ENCODE measurements around the gene RAC2.

RAC2 gene

DNA sequence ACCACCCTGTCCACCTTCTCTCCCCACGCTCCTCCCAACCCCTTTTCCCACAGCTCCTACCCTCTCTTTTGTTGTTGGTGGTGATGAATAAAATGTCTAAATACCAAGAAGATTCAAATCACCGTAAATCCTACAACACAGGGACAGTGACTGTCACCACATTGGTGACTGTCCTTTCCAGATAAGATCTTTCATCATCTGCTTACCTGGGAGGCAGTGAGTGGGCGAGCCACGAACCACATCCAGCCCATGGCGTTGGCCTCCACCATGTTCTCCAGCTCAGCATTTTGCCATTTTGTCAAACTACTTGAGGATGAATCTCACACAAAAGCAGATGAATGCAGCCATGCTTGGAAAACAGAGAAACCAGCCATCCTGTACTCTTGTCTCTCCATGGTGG lies 31.6 kb upstream of the RAC2 start:
- DNase-seq (ENCODE audit: low spot score), result no peak

DNA sequence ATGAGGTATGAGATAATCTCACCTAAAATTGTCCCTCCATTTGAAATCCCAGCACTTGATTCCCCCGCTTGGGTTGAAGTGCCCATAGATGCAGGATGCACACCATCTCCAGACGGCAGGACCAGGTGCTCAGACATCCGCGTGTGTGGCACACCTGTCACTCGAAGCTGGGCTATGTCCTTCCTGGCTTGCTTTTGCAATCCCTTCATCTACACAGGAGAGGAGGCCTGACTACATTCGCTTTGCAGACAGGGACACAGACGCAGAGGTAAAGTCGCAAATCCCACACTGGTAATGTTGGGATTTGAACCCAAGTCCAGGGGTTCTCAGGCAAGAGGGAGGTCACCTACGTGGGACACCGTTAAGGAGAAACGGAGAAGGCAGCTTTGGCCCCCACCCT lies 31.1 kb upstream of the RAC2 start:
- DNase-seq (ENCODE audit: low spot score), result no peak

DNA sequence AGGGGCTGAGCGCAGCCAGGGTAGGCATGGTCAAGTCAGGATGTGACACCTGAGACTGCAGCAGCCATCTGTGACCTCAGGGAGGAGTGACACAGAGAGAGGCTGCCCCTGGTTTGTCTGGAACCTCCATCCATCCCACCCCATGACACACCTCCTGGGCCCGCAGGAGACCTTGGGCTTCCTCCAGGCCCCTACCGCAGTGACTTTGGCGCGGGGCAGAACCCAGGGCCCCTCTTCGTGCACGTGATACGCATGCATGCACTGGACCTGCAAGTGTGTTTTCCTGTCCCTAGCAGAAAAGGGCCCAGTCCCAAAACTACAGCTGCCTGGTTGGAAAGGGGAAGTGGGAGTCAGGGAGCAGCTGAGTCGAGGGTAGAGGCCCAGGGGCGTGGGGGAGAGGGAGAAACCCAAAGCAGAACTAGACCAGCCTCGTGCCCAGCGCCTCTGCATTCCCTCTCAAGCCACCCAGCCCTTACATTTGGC lies 30.4 kb upstream of the RAC2 start:
- DNase-seq (ENCODE audit: low spot score), result no peak

DNA sequence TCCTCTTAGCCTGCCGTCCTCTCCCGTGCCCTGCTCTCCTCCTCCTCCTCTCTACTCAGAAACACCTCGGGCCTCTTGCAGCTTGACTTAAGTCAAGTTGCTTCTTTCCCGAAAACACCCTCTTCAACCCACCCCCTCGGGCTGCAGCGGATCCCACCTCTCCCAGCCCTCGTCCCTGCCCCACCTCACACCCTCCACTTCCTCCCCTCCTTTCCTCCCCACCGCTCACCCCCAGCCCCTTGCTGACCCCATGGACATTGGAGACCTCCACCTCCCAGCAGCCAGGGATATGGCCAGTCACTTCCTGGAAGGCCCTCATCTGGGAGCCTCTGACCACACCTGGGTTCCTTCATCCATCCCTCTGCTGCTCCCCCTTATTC lies 29.8 kb upstream of the RAC2 start:
- no peak for DNase-seq (ENCODE audit: low spot score)

DNA sequence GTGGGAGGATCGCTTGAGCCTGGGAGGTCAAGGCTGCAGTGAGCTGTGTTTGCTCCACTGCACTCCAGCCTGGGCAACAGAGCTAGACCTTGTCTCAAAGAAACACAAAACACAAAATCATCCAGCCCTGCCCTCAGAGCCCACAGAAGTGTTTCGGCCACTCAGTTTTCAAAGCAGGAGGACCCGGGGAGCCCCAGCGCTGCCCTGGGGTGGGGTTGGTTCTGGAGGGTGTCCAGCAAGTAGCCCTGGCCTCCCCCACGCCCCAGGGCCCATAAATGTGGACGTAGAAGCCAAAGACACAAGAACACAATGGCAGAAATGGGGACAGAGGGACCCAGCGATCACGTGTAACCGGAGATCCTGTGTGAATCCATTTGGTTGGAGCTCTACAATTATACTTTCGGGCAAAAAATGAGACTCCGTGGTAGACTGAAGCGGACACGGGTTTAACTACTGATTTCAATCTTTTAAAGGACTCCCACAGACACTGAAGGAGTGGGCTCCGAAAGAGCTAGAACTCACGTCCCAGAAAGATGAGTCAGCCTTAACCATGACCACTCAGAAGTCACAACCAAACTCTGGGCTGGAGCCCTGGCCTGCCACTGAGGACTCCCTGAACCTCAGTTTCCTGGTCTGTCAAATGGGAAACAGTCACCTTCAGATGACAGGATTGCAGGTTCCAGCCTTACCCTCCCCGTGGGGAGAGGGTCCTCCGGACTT lies 29.2 kb upstream of the RAC2 start:
- DNase-seq (ENCODE audit: low spot score), result no peak

DNA sequence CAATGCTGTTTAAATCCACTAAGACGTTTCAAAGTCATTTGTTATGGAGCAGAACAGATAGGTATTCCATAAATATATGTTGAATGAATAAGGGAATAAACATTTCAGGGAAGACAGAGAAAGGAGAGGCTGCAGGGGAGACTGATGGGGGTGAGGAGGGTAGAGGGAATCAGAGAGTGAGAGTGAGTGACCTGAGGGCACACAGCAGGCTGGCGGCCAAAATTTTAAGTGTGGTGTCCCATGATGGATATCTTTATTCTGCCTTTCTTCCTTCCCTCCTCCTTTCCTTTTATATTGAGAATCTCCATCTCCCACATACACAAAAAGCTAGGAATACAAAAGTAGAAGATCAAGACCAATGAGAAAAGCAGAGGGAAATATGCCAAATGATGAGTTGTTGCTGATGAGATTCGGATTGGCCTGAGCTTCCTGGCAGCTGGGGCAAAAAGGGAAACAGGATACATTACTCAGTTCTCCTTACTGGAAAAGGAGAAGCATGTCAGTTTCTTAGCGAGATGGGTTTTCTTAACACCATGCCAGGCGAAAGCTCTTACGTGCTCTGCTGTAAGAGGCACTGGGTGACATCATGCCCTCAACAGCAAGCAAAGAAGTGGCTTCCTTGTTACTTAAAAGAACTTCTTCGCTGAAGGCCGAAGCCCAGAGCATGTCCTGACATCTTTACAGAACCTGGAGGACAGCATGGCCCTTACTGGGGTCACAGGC lies 27.0 kb upstream of the RAC2 start:
- no peak for DNase-seq (ENCODE audit: low spot score)

DNA sequence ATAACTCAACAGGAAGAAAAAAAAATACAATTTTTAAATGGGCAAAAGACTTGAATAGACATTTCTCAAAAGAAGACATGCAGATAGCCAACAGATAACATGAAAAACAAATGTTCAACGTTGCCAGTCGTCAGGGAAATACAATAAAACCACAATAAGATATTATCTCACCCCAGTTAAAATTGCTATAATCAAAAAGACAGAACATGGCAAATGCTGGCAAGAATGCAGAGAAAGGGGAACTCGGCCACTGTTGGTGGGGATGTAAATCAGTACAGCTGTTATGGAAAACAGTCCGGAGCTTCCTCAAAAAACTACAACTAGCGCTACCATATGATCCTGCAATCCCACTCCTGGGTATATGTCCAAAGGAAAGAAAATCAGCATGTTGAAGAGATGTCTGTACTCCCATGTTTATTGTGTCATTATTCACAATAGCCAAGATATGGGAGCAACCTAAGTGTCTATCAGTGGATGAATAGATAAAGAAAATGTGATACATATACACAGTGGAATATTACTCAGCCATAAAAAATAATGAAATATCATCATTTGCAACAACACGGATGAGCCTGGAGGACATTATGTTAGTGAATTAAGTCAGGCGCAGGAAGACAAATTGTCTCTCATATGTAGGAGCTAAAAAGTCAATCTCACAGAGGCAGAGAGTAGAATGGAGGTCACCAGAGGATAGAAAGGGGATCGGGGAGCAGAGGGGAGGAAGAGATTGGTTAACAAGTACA lies 26.0 kb upstream of the RAC2 start:
- DNase-seq (ENCODE audit: low spot score), result no peak

DNA sequence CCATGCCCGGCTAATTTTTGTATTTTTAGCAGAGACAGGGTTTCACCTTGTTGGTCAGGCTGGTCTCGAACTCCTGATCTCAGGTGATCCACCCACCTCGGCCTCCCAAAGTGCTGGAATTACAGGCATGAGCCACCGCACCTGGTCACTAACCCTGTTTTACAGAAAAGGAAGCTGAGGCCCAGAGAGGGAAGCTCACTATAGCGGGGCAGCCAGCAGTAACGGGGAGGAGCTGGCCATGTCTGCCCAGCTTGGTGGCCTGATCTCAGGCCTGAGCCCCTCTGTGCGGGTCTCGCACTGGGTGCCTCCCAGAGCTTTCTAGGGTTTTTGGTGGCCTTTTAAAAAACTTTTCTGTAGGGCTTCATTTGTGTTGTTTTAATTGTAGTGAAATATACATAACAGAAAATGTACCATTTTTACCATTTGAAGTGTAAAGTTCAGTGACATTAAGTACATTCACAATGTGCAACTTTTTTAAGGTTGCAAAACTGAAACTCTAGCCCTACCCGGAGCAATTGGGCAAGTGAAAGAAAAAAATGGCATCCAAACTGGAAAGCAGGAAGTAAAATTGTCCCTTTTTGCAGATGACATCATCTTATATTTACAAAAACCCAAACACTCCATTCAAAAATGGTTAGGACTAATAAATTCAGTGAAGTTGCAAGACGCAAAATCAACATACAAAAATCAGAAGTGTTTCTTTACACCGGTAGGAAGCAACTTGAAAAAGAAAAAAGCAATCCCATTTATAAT lies 23.8 kb upstream of the RAC2 start:
- DNase-seq (ENCODE audit: low spot score), result no peak

DNA sequence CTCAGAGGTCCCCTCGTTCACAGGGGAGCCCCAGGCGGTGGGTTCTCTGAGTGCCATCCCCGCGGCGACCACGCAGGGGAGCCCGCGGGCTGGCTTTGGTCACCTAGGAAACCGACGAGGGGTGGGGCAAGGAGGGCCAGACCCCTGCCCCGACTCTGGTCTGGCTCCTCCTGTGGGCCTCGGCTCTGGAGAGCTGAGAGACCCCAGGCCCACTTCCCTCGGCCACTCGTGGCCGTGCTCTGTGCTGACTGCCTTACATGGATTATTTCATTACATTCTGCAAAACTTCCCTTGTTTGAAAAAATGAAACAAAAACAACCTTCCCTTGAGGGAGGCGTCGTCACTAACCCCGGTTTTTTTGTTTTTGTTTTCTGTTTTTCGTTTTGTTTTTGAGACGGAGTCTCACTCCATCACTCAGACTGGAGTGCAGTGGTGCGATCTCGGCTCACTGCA lies 23.1 kb upstream of the RAC2 start:
- peak; percentile 79 for DNase-seq (ENCODE audit: low spot score)

DNA sequence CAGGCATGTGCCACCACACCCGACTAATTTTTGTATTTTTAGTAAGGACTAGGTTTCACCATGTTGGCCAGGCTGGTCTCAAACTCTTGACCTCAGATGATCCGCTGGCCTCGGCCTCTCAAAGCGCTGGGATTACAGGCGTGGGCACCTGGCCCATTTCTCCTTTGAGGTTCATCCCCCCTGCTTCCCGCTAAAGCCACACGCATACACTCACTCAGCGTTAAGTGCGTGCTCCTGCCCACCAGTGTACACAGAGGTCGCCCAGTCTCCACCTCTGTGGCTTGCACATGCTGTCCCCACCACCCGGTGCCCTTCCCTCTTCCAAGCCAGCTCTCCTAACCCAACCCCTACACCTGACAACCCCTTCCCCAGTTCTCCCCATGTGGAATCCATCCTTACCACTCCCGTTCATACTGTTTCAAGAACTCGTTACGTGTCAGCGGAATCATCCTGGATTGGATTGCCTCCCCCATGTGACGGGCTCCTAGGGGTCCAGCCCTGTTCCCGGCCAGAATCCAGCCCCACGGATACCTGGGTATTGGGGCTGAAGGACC lies 22.6 kb upstream of the RAC2 start:
- no peak for DNase-seq (ENCODE audit: low spot score)

DNA sequence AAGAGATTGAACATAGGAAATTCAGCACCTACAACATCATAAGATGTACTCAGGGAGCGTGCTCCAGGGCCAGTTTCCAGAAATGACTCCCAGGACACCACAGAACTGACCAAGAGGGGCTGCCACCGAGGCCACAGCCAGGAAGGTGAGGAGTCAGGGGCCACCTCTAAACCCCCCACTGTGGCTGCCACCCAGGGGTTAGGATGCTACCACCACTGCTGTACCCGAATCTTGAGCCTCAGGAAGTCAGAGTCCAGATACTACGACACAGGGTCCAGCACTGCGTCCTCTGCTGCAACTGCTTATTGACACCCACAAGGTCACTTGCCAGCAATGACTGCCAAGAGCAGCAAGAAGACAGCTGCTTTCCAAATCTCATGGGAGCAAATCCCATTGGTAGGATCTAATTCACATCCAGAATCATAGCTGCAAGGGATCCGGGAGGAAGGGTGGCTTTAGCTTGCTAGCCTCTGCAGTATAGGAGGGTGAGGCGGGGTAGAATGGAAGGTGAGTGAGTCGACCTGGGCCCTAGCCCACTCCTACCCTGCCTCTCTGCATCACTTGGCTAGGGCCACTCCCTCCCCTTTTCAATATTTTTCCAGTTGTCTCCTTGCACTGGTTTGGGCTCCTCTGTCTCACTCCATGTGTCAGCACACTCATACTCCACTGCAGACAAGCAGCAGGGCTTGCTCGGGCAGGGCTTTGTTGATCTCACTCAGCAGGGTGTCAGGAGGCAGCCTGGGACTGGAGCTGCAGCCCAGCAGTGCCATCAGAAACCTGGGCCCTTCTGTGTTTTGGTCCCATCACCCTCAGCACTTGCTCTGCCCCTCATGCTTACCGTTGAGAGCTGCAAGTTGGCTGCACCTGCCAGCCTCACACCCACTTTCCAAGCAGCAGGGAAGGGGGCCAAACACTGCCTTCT lies 20.2 kb upstream of the RAC2 start:
- no peak for DNase-seq (ENCODE audit: low spot score)

DNA sequence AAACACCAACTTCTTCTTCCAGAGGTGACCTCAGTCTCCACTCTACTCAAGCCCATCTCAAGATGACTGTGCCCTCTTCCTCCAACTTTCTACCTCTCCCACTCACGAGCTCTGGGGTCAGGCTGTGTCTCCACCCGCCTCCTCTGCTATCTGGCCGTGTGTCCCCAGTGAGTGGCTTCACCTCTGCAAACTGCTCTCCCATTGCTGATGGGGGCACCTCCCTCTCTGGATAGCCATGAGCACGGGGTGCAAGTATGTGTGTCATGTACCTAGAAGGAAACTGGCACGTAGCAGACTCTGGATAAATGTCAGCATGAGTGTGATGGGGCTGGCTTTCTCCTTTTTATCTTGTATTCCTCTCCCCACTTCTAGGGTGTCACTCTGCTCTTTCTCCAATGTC lies 18.3 kb upstream of the RAC2 start:
- no peak for DNase-seq (ENCODE audit: low spot score)

DNA sequence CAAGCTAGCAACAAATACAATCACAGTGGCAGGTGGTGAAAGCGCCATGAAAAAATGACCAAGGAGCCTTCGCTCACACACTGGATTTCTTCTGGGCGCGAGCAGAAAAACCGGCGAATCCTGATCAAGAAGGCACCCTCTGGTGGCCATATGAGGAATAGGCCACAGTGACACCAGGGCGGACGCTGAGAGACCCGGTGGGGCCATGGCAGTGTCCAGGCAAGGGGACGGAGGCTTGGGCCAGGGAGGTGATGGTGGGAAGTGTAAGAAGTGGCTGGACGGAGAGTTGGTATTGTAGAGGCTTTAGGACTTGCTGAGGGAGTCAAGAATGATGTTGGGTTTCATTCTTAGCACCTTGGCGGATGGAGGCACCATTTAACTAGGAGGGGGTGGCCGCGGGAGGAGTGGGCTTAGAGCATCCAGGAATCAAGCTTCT lies 16.9 kb upstream of the RAC2 start:
- DNase-seq (ENCODE audit: low spot score), result peak; percentile 80

DNA sequence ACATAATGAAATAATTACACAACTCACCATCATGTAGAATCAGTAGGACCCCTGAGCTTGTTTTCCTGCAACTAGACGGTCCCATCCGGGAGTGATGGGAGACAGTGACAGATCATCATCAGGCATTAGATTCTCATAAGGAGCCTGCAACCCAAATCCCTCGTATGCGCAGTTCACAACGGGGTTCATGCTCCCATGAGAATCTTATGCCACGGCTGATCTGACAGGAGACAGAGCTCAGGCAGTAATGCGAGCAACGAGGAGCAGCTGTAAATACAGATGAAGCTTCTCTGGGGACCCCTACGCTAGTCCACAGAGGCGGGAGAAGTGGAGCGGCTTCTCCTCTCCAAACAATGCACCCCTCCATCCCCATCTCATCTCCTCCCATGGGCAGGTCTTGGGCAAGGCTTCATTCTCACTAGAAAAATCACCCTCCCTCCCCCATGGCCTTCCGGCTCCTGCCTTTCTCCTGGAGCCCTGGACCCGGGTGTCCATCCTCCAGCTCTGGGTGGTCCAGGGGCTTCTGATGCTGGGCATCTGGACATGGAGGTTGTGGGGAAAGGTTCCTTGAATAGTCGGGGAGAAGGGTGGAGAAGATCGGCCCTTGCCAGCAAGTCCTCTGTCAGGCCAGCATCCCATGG lies 16.2 kb upstream of the RAC2 start:
- DNase-seq (ENCODE audit: low spot score), result no peak

DNA sequence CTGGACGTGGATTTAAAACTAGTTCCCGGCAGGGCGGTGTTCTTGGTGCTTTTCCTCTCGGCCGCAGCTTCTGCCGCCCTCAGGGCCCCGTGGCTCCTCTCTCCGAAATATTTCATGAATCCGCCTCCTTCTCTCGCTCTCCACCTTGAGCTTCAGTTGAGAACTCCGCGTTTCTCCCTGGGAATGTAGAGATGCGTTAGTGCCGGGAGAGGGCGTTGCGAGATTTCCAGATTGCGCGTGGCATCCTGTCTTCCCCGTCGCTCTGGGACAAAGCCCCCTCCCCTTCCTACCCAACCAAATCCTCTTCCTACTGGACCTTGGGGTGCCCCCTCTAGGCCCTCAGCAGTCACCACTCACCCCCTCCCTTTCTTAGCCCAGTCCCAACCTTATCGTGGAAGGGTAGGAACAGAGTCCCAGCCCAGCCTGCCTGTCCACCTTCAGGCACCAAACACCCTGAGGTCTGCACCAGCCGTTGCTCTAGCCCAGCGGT lies 15.5 kb upstream of the RAC2 start:
- no peak for DNase-seq (ENCODE audit: low spot score)

DNA sequence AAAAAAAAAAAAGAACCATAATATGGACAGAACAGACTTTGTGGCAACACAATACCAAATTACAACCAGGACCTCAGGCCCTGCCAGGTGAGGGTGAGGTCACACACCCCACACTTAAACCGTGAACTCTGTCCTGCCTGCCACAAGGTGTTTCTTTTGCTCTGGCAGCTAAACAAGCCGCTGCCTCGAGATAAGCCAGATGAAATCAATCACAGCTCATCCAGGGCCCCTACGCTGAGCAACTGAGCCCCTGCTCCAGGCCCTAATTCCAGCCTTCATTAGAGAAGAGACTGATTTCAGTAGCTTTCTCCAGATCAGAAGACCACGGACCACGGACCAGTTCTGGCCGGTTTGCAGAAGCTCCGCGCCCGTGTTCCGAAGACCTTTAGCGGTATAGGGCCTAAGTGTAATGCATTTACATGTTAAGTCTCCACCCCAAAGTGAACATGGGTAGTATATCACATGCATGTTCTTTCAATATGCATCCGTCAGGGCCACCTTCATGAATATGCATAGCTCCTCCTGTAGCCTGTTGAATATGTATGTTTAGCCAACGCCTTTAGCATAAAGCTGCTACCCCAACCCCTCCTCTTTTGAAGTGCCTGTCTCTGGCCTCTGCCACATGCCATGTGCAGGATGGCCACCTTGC lies 14.8 kb upstream of the RAC2 start:
- no peak for DNase-seq (ENCODE audit: low spot score)

DNA sequence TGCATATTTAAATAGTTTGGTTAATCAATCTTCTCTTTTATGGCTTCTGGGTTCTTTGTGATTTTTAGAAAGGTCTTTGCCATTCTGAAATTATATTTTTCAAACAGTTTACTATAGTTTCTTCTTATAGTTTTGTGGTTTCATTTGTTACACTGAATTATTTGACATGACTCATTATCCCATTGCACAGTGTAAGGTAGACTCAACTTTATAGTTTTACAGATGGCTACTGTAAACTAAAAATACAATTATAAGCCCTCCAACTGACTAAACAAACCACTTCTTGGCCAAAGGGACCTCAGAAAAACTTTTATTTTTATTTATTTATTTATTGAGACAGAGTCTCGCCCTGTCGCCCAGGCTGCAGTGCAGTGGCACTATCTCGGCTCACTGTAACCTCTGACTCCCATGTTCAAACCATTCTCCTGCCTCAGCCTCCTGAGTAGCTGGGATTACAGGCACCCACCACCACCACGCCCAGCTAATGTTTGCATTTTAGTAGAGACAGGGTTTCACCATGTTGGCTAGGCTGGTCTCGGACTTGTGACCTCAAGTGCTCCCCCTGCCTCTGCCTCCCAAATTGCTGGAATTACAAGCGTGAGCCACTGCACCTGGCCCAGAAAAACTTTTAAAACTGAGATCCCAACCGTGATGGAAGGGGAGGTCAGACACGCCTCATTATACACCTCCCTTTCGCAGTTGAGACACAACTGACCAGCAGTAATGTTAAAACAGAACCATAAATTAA lies 14.1 kb upstream of the RAC2 start:
- DNase-seq (ENCODE audit: low spot score), result no peak

DNA sequence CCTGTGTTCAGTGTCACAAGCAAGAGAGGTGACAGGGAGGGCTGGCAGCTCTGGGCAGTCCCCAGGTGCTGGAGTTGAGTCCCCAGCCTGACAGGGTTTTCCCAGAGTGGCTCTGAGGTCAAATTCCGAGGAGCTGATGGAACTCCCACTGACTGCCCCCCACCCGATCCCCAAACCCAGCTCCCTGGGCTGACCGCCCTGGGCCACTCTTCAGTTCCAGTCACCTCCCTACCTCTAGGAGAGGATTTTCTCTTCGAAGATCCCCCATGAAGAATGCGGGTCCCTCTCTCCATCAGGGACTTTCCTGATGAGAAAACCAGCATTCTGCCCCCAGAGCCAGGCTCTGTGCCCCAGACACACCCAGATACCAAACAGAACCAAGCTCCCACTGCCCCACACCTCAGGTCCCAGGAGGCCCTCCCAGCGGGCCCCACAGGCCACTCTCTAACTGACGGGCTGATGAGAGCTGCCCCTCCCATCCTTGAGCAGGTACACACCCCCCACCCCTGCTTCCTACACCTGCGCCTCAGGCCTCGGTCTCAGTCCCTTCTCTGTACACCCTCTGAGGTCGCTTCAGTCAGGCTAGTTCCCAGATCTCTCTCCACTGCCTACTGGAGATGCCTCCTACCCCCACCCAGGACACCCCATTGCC lies 12.1 kb upstream of the RAC2 start:
- DNase-seq (ENCODE audit: low spot score), result no peak
